Central memory CD4-positive, alpha-beta T cell (primary cell): Measurements from ENCODE around the gene AJAP1.

Experiments
- DNase-seq: peaks from one replicate; pipeline ENCODE4 v3.0.0; 2022

The AJAP1 gene

GRCh38 chr1:4778056-4778455 lies 123.6 kb downstream of the AJAP1 start:
- DNase-seq, result no peak

GRCh38 chr1:4781646-4782045 lies 127.2 kb downstream of the AJAP1 start:
- DNase-seq, result no peak

- DNase-seq, result no peak
Observed at GRCh38 chr1:4784761-4785160, 130.4 kb downstream of the AJAP1 start.

- DNase-seq, result no peak
Observed at GRCh38 chr1:4786055-4786454, 131.6 kb downstream of the AJAP1 start.

GRCh38 chr1:4787551-4787950 lies 133.1 kb downstream of the AJAP1 start:
- no peak for DNase-seq

GRCh38 chr1:4792565-4792964 lies 138.2 kb downstream of the AJAP1 start:
- DNase-seq, result no peak

- DNase-seq, result no peak
Observed at GRCh38 chr1:4794020-4794780, 139.8 kb downstream of the AJAP1 start.

- no peak for DNase-seq
Observed at GRCh38 chr1:4796161-4797015, 142.0 kb downstream of the AJAP1 start.

GRCh38 chr1:4797016-4797410 lies 142.6 kb downstream of the AJAP1 start:
- DNase-seq, result no peak

GRCh38 chr1:4797429-4797828 lies 143.0 kb downstream of the AJAP1 start:
- DNase-seq, result no peak

GRCh38 chr1:4801192-4801924 lies 146.9 kb downstream of the AJAP1 start:
- no peak for DNase-seq

- no peak for DNase-seq
Observed at GRCh38 chr1:4802024-4802423, 147.6 kb downstream of the AJAP1 start.

- DNase-seq, result no peak
Observed at GRCh38 chr1:4803335-4803734, 148.9 kb downstream of the AJAP1 start.

GRCh38 chr1:4805987-4806386 lies 151.6 kb downstream of the AJAP1 start:
- no peak for DNase-seq

- DNase-seq, result no peak
Observed at GRCh38 chr1:4820543-4820942, 166.1 kb downstream of the AJAP1 start.

GRCh38 chr1:4825800-4826450 lies 171.5 kb downstream of the AJAP1 start:
- DNase-seq, result no peak

- DNase-seq, result no peak
Observed at GRCh38 chr1:4830707-4831106, 176.3 kb downstream of the AJAP1 start.

- no peak for DNase-seq
Observed at GRCh38 chr1:4836574-4836973, 182.2 kb downstream of the AJAP1 start.

- DNase-seq, result no peak
Observed at GRCh38 chr1:4837031-4837600, 182.7 kb downstream of the AJAP1 start.

- no peak for DNase-seq
Observed at GRCh38 chr1:4837752-4838151, 183.3 kb downstream of the AJAP1 start.

GRCh38 chr1:4838231-4838630 lies 183.8 kb downstream of the AJAP1 start:
- DNase-seq, result no peak
